ENCODE measurements around the gene SLC25A38. TPM values are rescaled to one million over a fixed set of nuclear protein-coding genes. Genes with fewer than 3 reads are reported as not detected.

SLC25A38 gene
- total and polyA plus RNA-seq, 9 of the 15 experiments (the other 6 are each of a cell fraction or from before 2014, with no cell fraction given): 13.5 to 51.1 (median 30.6) TPM

DNA sequence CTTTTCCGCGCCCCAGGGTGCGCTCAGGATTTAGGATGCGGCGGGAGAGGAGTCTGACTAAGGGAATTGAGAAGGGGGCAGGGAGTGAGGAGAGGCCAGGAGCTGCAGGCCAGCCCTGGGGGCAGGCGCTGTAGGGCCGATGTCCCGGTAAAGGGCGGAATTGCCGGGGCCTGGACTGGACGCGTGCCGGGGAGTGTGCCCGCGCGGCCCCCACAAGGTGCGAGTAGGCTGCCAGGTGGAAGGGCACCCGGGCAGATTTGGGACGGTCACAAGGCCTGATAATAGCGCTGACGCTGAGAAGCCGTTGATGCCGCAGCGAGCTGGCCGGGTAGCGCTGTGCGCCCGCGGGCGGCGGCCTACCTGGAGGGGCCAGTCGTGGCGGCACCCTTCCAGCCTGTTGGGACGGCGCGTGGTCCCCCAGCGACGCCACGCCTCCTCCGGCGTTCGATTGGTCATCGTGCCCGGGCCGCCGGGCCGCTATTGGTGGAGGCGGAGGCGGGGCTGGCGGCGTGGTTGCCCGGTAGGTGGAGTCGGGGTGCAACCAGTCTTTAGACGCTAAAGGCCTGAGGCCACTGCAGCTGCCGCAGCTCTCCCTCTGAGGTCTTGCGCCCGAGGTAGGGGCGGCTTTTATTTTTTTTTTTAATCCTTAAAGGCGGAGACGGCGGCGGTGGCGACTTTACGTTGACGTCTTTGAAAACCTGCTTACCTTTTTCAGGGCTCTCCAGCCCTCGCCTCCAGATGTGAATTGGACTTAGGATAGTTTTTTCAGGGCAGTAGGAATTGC is 903 bp downstream of the SLC25A38 start (continued):
- TF ChIP-seq, protein P1, sequence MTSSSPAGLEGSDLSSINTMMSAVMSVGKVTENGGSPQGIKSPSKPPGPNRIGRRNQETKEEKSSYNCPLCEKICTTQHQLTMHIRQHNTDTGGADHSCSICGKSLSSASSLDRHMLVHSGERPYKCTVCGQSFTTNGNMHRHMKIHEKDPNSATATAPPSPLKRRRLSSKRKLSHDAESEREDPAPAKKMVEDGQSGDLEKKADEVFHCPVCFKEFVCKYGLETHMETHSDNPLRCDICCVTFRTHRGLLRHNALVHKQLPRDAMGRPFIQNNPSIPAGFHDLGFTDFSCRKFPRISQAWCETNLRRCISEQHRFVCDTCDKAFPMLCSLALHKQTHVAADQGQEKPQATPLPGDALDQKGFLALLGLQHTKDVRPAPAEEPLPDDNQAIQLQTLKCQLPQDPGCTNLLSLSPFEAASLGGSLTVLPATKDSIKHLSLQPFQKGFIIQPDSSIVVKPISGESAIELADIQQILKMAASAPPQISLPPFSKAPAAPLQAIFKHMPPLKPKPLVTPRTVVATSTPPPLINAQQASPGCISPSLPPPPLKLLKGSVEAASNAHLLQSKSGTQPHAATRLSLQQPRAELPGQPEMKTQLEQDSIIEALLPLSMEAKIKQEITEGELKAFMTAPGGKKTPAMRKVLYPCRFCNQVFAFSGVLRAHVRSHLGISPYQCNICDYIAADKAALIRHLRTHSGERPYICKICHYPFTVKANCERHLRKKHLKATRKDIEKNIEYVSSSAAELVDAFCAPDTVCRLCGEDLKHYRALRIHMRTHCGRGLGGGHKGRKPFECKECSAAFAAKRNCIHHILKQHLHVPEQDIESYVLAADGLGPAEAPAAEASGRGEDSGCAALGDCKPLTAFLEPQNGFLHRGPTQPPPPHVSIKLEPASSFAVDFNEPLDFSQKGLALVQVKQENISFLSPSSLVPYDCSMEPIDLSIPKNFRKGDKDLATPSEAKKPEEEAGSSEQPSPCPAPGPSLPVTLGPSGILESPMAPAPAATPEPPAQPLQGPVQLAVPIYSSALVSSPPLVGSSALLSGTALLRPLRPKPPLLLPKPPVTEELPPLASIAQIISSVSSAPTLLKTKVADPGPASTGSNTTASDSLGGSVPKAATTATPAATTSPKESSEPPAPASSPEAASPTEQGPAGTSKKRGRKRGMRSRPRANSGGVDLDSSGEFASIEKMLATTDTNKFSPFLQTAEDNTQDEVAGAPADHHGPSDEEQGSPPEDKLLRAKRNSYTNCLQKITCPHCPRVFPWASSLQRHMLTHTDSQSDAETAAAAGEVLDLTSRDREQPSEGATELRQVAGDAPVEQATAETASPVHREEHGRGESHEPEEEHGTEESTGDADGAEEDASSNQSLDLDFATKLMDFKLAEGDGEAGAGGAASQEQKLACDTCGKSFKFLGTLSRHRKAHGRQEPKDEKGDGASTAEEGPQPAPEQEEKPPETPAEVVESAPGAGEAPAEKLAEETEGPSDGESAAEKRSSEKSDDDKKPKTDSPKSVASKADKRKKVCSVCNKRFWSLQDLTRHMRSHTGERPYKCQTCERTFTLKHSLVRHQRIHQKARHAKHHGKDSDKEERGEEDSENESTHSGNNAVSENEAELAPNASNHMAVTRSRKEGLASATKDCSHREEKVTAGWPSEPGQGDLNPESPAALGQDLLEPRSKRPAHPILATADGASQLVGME (CRISPR knock-in tag; IDR thresholded peaks at IDR 0.05): no peak
- TF ChIP-seq ZBTB17 (CRISPR knock-in tag; IDR thresholded peaks at IDR 0.05) (peak; percentile 81), CXXC5 (CRISPR knock-in tag; IDR thresholded peaks at IDR 0.05) (peak; percentile 88), FOXA1 (IDR thresholded peaks at IDR 0.05; ENCODE audit: borderline replicate concordance) (no peak), MEIS2 (IDR thresholded peaks at IDR 0.05; ENCODE audit: partially characterized antibody) (no peak), ETV5 (CRISPR knock-in tag; IDR thresholded peaks at IDR 0.05; ENCODE audit: low read depth) (no peak), PHB (CRISPR knock-in tag; IDR thresholded peaks at IDR 0.05) (peak; percentile 28; the same call in 1 of the 2 replicates), ERF (CRISPR knock-in tag; IDR thresholded peaks at IDR 0.05) (peak; percentile 62; the same call in 1 of the 2 replicates), ZNF224 (CRISPR knock-in tag; IDR thresholded peaks at IDR 0.05) (peak; percentile 27; the same call in 1 of the 2 replicates), FOSL1 (tag; conservative IDR thresholded peaks at IDR 0.05) (peak; percentile 46), NFE2 (IDR thresholded peaks at IDR 0.05; ENCODE audit: low read depth) (0 out of 2 replicates have a peak, but pooled peaks have one; percentile 1), TAF1 (IDR thresholded peaks at IDR 0.05; ENCODE audit: control insufficient read depth, extremely low read depth, insufficient read depth, low read length, severe bottlenecking) (peak; percentile 89), POLR2A (conservative IDR thresholded peaks at IDR 0.05) (peak; percentile 84), ZBED1 (IDR thresholded peaks at IDR 0.05) (no peak), FOXA3 (CRISPR knock-in tag; conservative IDR thresholded peaks at IDR 0.05 in 1 of 2, IDR thresholded peaks at IDR 0.05 in 1 of 2) (peak in 1 of 2 experiments; percentile 53; a peak in 2 of 4 replicates)
- TF ChIP-seq, protein P2, sequence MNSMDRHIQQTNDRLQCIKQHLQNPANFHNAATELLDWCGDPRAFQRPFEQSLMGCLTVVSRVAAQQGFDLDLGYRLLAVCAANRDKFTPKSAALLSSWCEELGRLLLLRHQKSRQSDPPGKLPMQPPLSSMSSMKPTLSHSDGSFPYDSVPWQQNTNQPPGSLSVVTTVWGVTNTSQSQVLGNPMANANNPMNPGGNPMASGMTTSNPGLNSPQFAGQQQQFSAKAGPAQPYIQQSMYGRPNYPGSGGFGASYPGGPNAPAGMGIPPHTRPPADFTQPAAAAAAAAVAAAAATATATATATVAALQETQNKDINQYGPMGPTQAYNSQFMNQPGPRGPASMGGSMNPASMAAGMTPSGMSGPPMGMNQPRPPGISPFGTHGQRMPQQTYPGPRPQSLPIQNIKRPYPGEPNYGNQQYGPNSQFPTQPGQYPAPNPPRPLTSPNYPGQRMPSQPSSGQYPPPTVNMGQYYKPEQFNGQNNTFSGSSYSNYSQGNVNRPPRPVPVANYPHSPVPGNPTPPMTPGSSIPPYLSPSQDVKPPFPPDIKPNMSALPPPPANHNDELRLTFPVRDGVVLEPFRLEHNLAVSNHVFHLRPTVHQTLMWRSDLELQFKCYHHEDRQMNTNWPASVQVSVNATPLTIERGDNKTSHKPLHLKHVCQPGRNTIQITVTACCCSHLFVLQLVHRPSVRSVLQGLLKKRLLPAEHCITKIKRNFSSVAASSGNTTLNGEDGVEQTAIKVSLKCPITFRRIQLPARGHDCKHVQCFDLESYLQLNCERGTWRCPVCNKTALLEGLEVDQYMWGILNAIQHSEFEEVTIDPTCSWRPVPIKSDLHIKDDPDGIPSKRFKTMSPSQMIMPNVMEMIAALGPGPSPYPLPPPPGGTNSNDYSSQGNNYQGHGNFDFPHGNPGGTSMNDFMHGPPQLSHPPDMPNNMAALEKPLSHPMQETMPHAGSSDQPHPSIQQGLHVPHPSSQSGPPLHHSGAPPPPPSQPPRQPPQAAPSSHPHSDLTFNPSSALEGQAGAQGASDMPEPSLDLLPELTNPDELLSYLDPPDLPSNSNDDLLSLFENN (IDR thresholded peaks at IDR 0.05; ENCODE audit: low read depth in 2 of 2, low read length in 2 of 2): peak in 1 of 2 experiments; percentile 20; a peak in 1 of 4 replicates
- TF ChIP-seq, protein P3, sequence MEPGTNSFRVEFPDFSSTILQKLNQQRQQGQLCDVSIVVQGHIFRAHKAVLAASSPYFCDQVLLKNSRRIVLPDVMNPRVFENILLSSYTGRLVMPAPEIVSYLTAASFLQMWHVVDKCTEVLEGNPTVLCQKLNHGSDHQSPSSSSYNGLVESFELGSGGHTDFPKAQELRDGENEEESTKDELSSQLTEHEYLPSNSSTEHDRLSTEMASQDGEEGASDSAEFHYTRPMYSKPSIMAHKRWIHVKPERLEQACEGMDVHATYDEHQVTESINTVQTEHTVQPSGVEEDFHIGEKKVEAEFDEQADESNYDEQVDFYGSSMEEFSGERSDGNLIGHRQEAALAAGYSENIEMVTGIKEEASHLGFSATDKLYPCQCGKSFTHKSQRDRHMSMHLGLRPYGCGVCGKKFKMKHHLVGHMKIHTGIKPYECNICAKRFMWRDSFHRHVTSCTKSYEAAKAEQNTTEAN (CRISPR knock-in tag; IDR thresholded peaks at IDR 0.05): peak; percentile 74; the same call in 1 of the 2 replicates

Measured in K562 (cell line).